ENCODE data around the gene GLIS2.

GLIS2 gene

GRCh38 chr16:4372578-4373355, 56.9 kb downstream of the GLIS2 start:
- DNase-seq = peak; percentile 89

- peak; percentile 79 for DNase-seq
Observed at GRCh38 chr16:4373356-4373908, 57.6 kb downstream of the GLIS2 start.

- peak; percentile 98 for DNase-seq
Observed at GRCh38 chr16:4373909-4374742, 58.3 kb downstream of the GLIS2 start.

GRCh38 chr16:4375717-4376116, 59.9 kb downstream of the GLIS2 start:
- peak; percentile 88 for DNase-seq

GRCh38 chr16:4376126-4376892, 60.4 kb downstream of the GLIS2 start:
- peak; percentile 65 for DNase-seq

- DNase-seq = no peak
Observed at GRCh38 chr16:4376893-4377572, 61.2 kb downstream of the GLIS2 start.

- DNase-seq = no peak
Observed at GRCh38 chr16:4377573-4378154, 61.8 kb downstream of the GLIS2 start.

GRCh38 chr16:4378161-4378666, 62.3 kb downstream of the GLIS2 start:
- no peak for DNase-seq

- no peak for DNase-seq
Observed at GRCh38 chr16:4378999-4379690, 63.3 kb downstream of the GLIS2 start.

GRCh38 chr16:4380119-4381063, 64.5 kb downstream of the GLIS2 start:
- no peak for DNase-seq

- no peak for DNase-seq
Observed at GRCh38 chr16:4381072-4381934, 65.4 kb downstream of the GLIS2 start.

- no peak for DNase-seq
Observed at GRCh38 chr16:4381935-4382794, 66.3 kb downstream of the GLIS2 start.

- no peak for DNase-seq
Observed at GRCh38 chr16:4382795-4383357, 67.0 kb downstream of the GLIS2 start.

- DNase-seq = no peak
Observed at GRCh38 chr16:4383591-4384444, 68.0 kb downstream of the GLIS2 start.

- peak; percentile 16 for DNase-seq
Observed at GRCh38 chr16:4384509-4384942, 68.7 kb downstream of the GLIS2 start.

- DNase-seq = no peak
Observed at GRCh38 chr16:4385066-4385788, 69.4 kb downstream of the GLIS2 start.

Data from NCI-H226 (cell line).